Measurements from ENCODE around the gene MPP7. TPM values are rescaled to one million over a fixed set of nuclear protein-coding genes. Genes with fewer than 3 reads are reported as not detected.

The MPP7 gene
- total and polyA plus RNA-seq, 2 of the 8 experiments (the other 6 are each of a cell fraction or from before 2014, with no cell fraction given), result 1.9 to 9.3 TPM

GRCh38 chr10:28315140-28315539, 12.3 kb upstream of the MPP7 start:
- TF ChIP-seq SIX5 (IDR thresholded peaks at IDR 0.05; ENCODE audit: low read depth, low read length) (no peak), TAF7 (optimal IDR thresholded peaks at IDR 0.05; ENCODE audit: borderline replicate concordance, low read depth, low read length) (no peak), CHD2 (IDR thresholded peaks at IDR 0.05; ENCODE audit: low read length) (no peak), KDM4A (IDR thresholded peaks at IDR 0.05; ENCODE audit: low read depth, low read length, severe bottlenecking) (no peak), E2F6 (IDR thresholded peaks at IDR 0.05) (no peak), TAF1 (IDR thresholded peaks at IDR 0.05; ENCODE audit: low read depth, low read length) (no peak)
- Histone ChIP-seq H3K4ac (replicated peaks; ENCODE audit: insufficient read length, low read depth, low read length) (no peak overlapping the region), H3K27ac (ENCODE audit: low read depth, low read length) (no peak overlapping the region), H3K27me3 (replicated peaks in 1 of 4; ENCODE audit: control insufficient read depth in 3 of 4, extremely low read depth in 1 of 4, insufficient read depth in 3 of 4, low read length in 3 of 4) (no peaks in the 10 kb centered on the region; a peak in 1 of 7 replicates), H4K91ac (replicated peaks; ENCODE audit: insufficient read length, low read length) (no peak overlapping the region), H2AFZ (ENCODE audit: low read length) (no peak overlapping the region), H2AK5ac (ENCODE audit: low read depth, low read length) (no peak overlapping the region), H3K9me3 (ENCODE audit: insufficient read depth in 2 of 2, low read depth in 1 of 2, low read length in 1 of 2) (no peaks in the 10 kb centered on the region), H3K23ac (ENCODE audit: insufficient read length) (no peak overlapping the region), H2BK12ac (ENCODE audit: low read depth, low read length) (no peak overlapping the region), H4K20me1 (replicated peaks in 1 of 2; ENCODE audit: control insufficient read depth in 1 of 2, insufficient read depth in 2 of 2, low read length in 2 of 2) (no peaks in the 10 kb centered on the region), H3K79me2 (ENCODE audit: control insufficient read depth in 1 of 2, insufficient read depth in 2 of 2, low read length in 2 of 2) (no peaks in the 10 kb centered on the region), H3K23me2 (ENCODE audit: low read depth, low read length) (no peaks in the 10 kb centered on the region; the same call in 1 of the 2 replicates), H3K9ac (replicated peaks in 1 of 4; ENCODE audit: extremely low read depth in 1 of 4, low read depth in 3 of 4, low read length in 3 of 4) (no peak overlapping the region), H2BK120ac (replicated peaks; ENCODE audit: low read depth, low read length) (no peak overlapping the region), H3K14ac (ENCODE audit: insufficient read length) (no peak overlapping the region), H3K79me1 (ENCODE audit: low read depth, low read length) (no peaks in the 10 kb centered on the region), H4K5ac (ENCODE audit: insufficient read length, low read depth, low read length) (no peak overlapping the region), H3K4me2 (ENCODE audit: insufficient read depth in 1 of 2, low read depth in 2 of 2, low read length in 2 of 2) (no peak overlapping the region), H3K18ac (ENCODE audit: extremely low read depth, low read length) (no peak overlapping the region), H3K4me3 (ENCODE audit: extremely low read depth in 1 of 4, insufficient read depth in 2 of 4, low read depth in 3 of 4, low read length in 4 of 4) (no peak overlapping the region), H4K8ac (ENCODE audit: extremely low read depth, insufficient read depth, low read length) (no peak overlapping the region), H2BK15ac (ENCODE audit: low read length) (no peak overlapping the region), H3K56ac (replicated peaks; ENCODE audit: insufficient read length, low read depth, low read length) (no peak overlapping the region), H2BK20ac (ENCODE audit: low read length) (no peak overlapping the region), H3K36me3 (ENCODE audit: control insufficient read depth in 2 of 4, insufficient read depth in 4 of 4, low read length in 3 of 4) (no peaks in the 10 kb centered on the region), H3K4me1 (replicated peaks in 1 of 4; ENCODE audit: control insufficient read depth in 3 of 4, insufficient read depth in 4 of 4, low read length in 3 of 4) (no peaks in the 10 kb centered on the region), H2BK5ac (ENCODE audit: low read depth, low read length) (no peak overlapping the region)
- CTCF ChIA-PET (ENCODE audit: partially characterized antibody), result interaction anchor here (1.2 to 1.5 kb wide), 2 partner anchors 12 to 16 kb away, joined by 4 read pairs; no protein-coding TSS in a partner anchor
- POLR2A ChIA-PET (ENCODE audit: partially characterized antibody), result interaction anchor here (1.4 kb wide), 1 partner anchor 12 kb away, joined by 3 read pairs; the partner anchor contains the start of gene MPP7
- DNase-seq (ENCODE audit: low read depth in 1 of 2, low spot score in 2 of 2) (no peak), FAIRE-seq (no peak)
- WGBS, 2 experiments (ENCODE audit: extremely low coverage in 1 of 2, insufficient coverage in 1 of 2, insufficient read length in 1 of 2, insufficient replicate concordance in 2 of 2, low coverage in 1 of 2, low lambda C conversion rate in 2 of 2, missing lambda C conversion rate in 1 of 2), result 72% methylated on average over 3 of the region's 4 CpGs; no CpG with 5 or more reads in 1 of the 2 experiments

Data from H1 (cell line).